Transverse colon (tissue), 4 donors: Measurements from ENCODE around the gene KIF3C. TPM values are rescaled to one million over a fixed set of nuclear protein-coding genes. Genes with fewer than 3 reads are reported as not detected.
A peak's percentile ranks its signal among the peaks of the same experiment; 100 is the strongest.

Experiments used
- DNase-seq: peaks from one replicate; pipeline ENCODE4 v3.0.0-alpha.2; 2019
- H3K27ac ChIP-seq, 4 donors: fragments of 200-600 bp; sonication (generic); 2 replicates each; pipeline ENCODE4 v1.5.1; 2016 to 2018; ENCODE audit warnings: inconsistent platforms in 4 of 4
- H3K27me3 ChIP-seq: fragments of 200-600 bp; sonication (generic); 2 replicates; pipeline ENCODE4 v1.5.1; 2017; ENCODE audit warnings: inconsistent platforms
- H3K36me3 ChIP-seq, 4 donors: fragments of 200-600 bp; sonication (generic); 2 replicates each; pipeline ENCODE4 v1.5.1; 2017 to 2019; ENCODE audit warnings: inconsistent platforms in 4 of 4
- H3K4me1 ChIP-seq, 4 donors: fragments of 200-600 bp; sonication (generic); 2 replicates each; pipeline ENCODE4 v1.5.1; 2017 to 2020; ENCODE audit warnings: inconsistent platforms in 4 of 4
- H3K4me3 ChIP-seq, 4 donors: fragments of 200-600 bp; sonication (generic); 1 replicate in 1 of 4; 2 replicates in 3 of 4; pipeline versions ENCODE4 v1.5.1 to v1.6.1; 2017 to 2019; ENCODE audit warnings: inconsistent platforms in 4 of 4
- H3K9me3 ChIP-seq, 2 donors: fragments of 200-600 bp; sonication (generic); 2 replicates each; pipeline ENCODE4 v1.5.1; 2017 to 2019; ENCODE audit warnings: inconsistent platforms in 2 of 2
- EP300 ChIP-seq: sonication (generic); formaldehyde crosslinking; IDR thresholded peaks from one replicate; pipeline ENCODE4 v1.6.1; 2017; ENCODE audit warnings: antibody characterized with exemption, low read depth
- POLR2A ChIP-seq: fragments of 450-650 bp; IDR thresholded peaks from one replicate; pipeline ENCODE4 v1.6.1; 2016; ENCODE audit warnings: antibody characterized with exemption, mild to moderate bottlenecking, moderate library complexity
- POLR2AphosphoS5 ChIP-seq, 3 donors: sonication (generic); formaldehyde crosslinking; IDR thresholded peaks; one replicate each; pipeline ENCODE4 v1.6.1; 2016; ENCODE audit warnings: antibody characterized with exemption in 3 of 3
- WGBS, 2 donors: methylation state at CpG; one replicate each; pipeline ENCODE4 v1.1.5; 2018; ENCODE audit warnings: low coverage in 1 of 2; 5-methylcytosine and 5-hydroxymethylcytosine counted together
- in situ Hi-C, 4 donors: fragments of 200-750 bp; cut with MboI; loops; one replicate each; pipeline versions ENCODE4 v1.15.0 to v1.15.1; 2017; ENCODE audit warnings: low sequenced_read_pairs in 3 of 4, low pct_ligation_motif_present in 1 of 4, low pct_unique_long_range_greater_than_20kb in 1 of 4
- intact Hi-C: fragments of 100-400 bp; cut with DNase I; formaldehyde crosslinking; loops from one replicate; pipeline ENCODE4 v1.15.1; 2023; ENCODE audit warnings: low total_unique reads
- total RNA-seq, 4 donors: library from RNA; depleted of rRNA; stranded (reverse); fragments of >200 nt; gene quantifications; one replicate each; pipeline ENCODE4 v1.1.0, GENCODE V29; 2016
- TF ChIP-seq, protein P1 (sequence below), 5 experiments: fragments of 200-600 bp in 3 of 5; fragments of 450-650 bp in 2 of 5; sonication (generic) in 3 of 5; IDR thresholded peaks; 1 replicate in 2 of 5; 2 replicates in 3 of 5; pipeline ENCODE4 v1.5.1; 2016 to 2017; ENCODE audit warnings: antibody characterized with exemption in 5 of 5, inconsistent platforms in 3 of 5, mild to moderate bottlenecking in 2 of 5, moderate library complexity in 1 of 5

The KIF3C gene
- total RNA-seq, 4 donors from 2014 or later, result 0.37 to 3.2 (median 2.0) TPM

GRCh38 chr2:25926984-25927756 lies 55.1 kb downstream of the KIF3C start:
- DNase-seq, result no peak
- no peaks in the 10 kb centered on the region for H3K36me3 ChIP-seq
- H3K9me3 ChIP-seq, result no peaks in the 10 kb centered on the region
- 64 to 82% methylated on average over 9 to 18 of the region's 18 CpGs for WGBS, 2 donors
- in situ Hi-C loops, result no loop called here
- H3K27ac ChIP-seq, result no peak overlapping the region
- no peak overlapping the region for H3K4me3 ChIP-seq
- TF ChIP-seq, protein P1, sequence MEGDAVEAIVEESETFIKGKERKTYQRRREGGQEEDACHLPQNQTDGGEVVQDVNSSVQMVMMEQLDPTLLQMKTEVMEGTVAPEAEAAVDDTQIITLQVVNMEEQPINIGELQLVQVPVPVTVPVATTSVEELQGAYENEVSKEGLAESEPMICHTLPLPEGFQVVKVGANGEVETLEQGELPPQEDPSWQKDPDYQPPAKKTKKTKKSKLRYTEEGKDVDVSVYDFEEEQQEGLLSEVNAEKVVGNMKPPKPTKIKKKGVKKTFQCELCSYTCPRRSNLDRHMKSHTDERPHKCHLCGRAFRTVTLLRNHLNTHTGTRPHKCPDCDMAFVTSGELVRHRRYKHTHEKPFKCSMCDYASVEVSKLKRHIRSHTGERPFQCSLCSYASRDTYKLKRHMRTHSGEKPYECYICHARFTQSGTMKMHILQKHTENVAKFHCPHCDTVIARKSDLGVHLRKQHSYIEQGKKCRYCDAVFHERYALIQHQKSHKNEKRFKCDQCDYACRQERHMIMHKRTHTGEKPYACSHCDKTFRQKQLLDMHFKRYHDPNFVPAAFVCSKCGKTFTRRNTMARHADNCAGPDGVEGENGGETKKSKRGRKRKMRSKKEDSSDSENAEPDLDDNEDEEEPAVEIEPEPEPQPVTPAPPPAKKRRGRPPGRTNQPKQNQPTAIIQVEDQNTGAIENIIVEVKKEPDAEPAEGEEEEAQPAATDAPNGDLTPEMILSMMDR (IDR thresholded peaks at IDR 0.05), result no peak
- TF ChIP-seq POLR2AphosphoS5 (IDR thresholded peaks at IDR 0.05) (no peak), EP300 (no peak), POLR2A (no peak)
- H3K27me3 ChIP-seq, result no peaks in the 10 kb centered on the region
- intact Hi-C loops, result no loop called here
- no peaks in the 10 kb centered on the region for H3K4me1 ChIP-seq

DNA sequence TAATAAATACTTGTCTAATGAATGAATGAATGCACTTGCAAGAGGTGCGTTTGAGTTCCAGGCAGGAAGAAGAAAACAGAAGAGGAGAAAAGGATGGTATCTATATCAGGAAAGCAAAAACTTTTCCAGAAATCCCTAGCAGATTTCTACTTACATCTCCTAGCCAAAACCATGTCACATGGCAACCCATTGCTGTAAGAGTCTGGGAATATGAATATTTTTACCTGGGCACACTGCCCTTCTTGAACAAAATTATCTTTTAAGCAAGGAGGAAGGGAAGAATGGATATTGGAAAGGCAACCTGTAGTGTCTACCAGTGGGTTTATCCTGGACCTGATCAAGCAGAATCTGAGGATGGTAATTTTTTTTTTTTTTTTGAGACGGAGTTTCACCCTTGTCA lies 59.8 kb downstream of the KIF3C start:
- intact Hi-C loops, result no loop called here
- Histone ChIP-seq H3K4me3 (no peak overlapping the region), H3K36me3 (no peaks in the 10 kb centered on the region), H3K9me3 (no peaks in the 10 kb centered on the region), H3K4me1 (no peaks in the 10 kb centered on the region), H3K27ac (no peak overlapping the region), H3K27me3 (no peaks in the 10 kb centered on the region)
- no peak for DNase-seq
- in situ Hi-C loops, result no loop called here
- TF ChIP-seq EP300 (no peak), POLR2A (no peak), POLR2AphosphoS5 (IDR thresholded peaks at IDR 0.05) (no peak)
- TF ChIP-seq, protein P1 (IDR thresholded peaks at IDR 0.05), result no peak
- WGBS, 2 donors, result 78 to 85% methylated on average over 2 of the region's 2 CpGs

DNA sequence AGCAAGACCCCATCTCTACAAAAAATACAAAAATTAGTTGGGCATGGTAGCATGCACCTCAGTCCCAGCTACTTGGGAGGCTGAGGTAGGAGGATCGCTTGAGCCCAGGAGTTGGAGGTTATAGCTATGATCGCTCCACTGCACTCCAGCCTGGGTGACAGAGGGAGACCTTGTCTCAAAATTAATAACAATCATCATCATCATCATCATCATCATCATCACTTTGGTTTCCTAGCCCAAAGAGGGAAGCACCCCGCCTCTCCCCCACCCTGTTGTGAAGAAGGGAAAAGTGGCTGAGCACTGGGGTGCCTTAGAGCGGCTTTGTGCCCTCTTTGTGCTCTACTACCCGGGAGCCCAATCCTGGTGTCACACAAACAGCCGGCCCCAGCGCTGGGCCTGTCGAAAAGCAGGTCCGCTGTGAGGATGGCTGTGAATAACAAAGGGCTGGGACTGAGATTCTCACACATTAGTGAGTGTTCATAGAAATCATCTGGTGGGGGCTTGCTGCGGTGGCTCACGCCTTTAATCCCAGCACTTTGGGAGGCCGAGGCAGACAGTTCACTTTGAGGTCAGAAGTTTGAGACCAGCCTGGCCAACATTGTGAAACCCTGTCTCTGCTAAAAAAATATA lies 61.4 kb downstream of the KIF3C start:
- TF ChIP-seq POLR2A (no peak), EP300 (no peak), POLR2AphosphoS5 (IDR thresholded peaks at IDR 0.05) (no peak)
- TF ChIP-seq, protein P1 (IDR thresholded peaks at IDR 0.05), result no peak
- WGBS, 2 donors, result 0 to 85% methylated on average over 1 to 12 of the region's 12 CpGs

GRCh38 chr2:25920336-25920735 lies 62.0 kb downstream of the KIF3C start:
- WGBS, 2 donors, result 72 to 88% methylated on average over 2 to 5 of the region's 5 CpGs
- intact Hi-C loops (no loop called here), in situ Hi-C loops (no loop called here)
- Histone ChIP-seq H3K36me3 (no peaks in the 10 kb centered on the region), H3K27ac (no peak overlapping the region), H3K4me1 (no peaks in the 10 kb centered on the region), H3K9me3 (no peaks in the 10 kb centered on the region), H3K4me3 (no peak overlapping the region), H3K27me3 (no peaks in the 10 kb centered on the region)
- DNase-seq, result no peak
- peak in 1 of 3 donors; percentile 11 for TF ChIP-seq POLR2AphosphoS5 (IDR thresholded peaks at IDR 0.05)
- TF ChIP-seq EP300, result no peak

More for the DNA sequence above, 61.4 kb downstream of the KIF3C start:
- no peaks in the 10 kb centered on the region for H3K9me3 ChIP-seq
- intact Hi-C loops (no loop called here), in situ Hi-C loops (no loop called here)
- no peaks in the 10 kb centered on the region for H3K36me3 ChIP-seq
- H3K4me1 ChIP-seq, result no peaks in the 10 kb centered on the region
- H3K27ac ChIP-seq, result no peak overlapping the region
- DNase-seq, result no peak
- no peaks in the 10 kb centered on the region for H3K27me3 ChIP-seq
- no peak overlapping the region for H3K4me3 ChIP-seq
